ENCODE results near the gene GNG11.

DNA sequence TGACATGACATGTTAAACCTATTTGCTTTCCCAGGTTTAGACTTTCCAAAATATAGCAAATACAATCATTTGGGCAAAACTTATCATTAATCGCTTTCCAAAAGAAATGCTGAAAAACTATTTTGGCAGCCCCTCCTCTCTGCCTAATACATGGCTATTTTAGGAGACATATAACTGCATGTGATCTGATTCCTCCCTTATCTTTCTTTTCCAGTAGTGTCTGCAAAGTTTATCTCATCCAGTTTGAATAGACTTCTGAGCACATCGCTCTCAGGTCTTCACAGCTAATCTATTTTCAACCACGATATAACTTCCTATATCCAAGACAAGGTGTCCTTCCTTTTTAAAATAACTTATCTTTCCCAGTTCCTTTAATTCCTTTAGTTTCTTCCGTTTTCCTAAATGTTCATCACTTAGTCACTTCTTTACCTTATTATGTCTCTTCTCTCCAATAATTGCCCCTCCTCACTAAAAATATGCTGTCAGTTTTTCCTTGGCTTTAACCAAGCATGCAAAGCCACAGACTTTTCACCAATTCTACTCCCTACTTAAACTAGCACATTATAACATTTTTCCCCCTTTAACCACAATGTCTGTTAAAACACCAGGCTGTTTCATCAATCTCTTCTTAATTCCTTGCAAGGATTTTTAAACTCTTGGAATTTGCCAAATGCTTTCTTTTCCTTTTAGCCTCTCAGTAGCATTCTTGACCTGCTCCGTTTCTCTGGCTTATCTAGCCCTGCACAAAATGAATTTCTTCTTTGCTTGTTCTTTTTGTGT, 24.4 kb downstream of the GNG11 start:
- no peak for TF ChIP-seq POLR2AphosphoS5 (IDR thresholded peaks at IDR 0.05; ENCODE audit: insufficient read depth in 1 of 2, low read depth in 1 of 2)
- no peak for TF ChIP-seq CTCF (IDR thresholded peaks at IDR 0.05)
